Epithelial cell of proximal tubule (primary cell): ENCODE data around the gene FHAD1. TPM values are rescaled to one million over a fixed set of nuclear protein-coding genes. Genes with fewer than 3 reads are reported as not detected.
"Not testable (repeated sequence)": the region's sequence is repeated elsewhere in the genome, so short reads cannot be mapped to it uniquely, and the experiment has no call there.

Experiments used
- DNase-seq: peaks from one replicate; pipeline ENCODE4 v3.0.0-alpha.2; 2011; ENCODE audit warnings: low read depth
- H3K4me3 ChIP-seq: 2 replicates; pipeline ENCODE4 v1.5.1; 2011; ENCODE audit warnings: low read depth, mild to moderate bottlenecking, low read length
- total RNA-seq: library from RNA; depleted of rRNA; stranded (reverse); fragments of >200 nt; gene quantifications from 2 replicates; pipeline ENCODE4 v1.2.3, GENCODE V29; 2015
- TF ChIP-seq, protein P1 (sequence below): conservative IDR thresholded peaks from 2 replicates; pipeline ENCODE4 v1.5.1; 2012; ENCODE audit warnings: low read depth, mild to moderate bottlenecking, low read length

Gene FHAD1
- total RNA-seq, 1 donor from 2014 or later = 0.35 TPM

DNA sequence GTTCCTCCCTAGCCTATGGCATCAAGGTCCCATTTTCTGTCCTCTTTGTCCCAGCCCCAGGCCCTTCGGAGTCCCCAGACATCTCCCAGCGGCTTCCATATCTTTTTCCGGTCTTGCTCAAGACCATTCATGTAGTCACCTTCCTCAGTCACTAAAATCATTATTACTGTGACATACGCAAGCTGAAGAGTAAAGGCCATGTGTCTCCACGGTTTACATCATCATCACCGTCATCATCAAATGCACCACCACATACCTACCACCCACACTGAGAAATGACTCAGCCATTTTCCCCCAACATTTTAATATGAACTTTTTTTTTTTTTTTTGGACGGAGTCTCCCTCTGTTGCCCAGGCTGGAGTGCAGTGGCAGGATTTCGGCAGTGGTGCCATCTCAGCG lies 43.4 kb downstream of the FHAD1 start:
- no peak overlapping the region for H3K4me3 ChIP-seq
- TF ChIP-seq, protein P1, sequence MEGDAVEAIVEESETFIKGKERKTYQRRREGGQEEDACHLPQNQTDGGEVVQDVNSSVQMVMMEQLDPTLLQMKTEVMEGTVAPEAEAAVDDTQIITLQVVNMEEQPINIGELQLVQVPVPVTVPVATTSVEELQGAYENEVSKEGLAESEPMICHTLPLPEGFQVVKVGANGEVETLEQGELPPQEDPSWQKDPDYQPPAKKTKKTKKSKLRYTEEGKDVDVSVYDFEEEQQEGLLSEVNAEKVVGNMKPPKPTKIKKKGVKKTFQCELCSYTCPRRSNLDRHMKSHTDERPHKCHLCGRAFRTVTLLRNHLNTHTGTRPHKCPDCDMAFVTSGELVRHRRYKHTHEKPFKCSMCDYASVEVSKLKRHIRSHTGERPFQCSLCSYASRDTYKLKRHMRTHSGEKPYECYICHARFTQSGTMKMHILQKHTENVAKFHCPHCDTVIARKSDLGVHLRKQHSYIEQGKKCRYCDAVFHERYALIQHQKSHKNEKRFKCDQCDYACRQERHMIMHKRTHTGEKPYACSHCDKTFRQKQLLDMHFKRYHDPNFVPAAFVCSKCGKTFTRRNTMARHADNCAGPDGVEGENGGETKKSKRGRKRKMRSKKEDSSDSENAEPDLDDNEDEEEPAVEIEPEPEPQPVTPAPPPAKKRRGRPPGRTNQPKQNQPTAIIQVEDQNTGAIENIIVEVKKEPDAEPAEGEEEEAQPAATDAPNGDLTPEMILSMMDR = no peak
- no peak for DNase-seq

GRCh38 chr1:15295696-15296095 lies 48.7 kb downstream of the FHAD1 start:
- H3K4me3 ChIP-seq = no peak overlapping the region
- no peak for DNase-seq
- TF ChIP-seq, protein P1 = no peak

DNA sequence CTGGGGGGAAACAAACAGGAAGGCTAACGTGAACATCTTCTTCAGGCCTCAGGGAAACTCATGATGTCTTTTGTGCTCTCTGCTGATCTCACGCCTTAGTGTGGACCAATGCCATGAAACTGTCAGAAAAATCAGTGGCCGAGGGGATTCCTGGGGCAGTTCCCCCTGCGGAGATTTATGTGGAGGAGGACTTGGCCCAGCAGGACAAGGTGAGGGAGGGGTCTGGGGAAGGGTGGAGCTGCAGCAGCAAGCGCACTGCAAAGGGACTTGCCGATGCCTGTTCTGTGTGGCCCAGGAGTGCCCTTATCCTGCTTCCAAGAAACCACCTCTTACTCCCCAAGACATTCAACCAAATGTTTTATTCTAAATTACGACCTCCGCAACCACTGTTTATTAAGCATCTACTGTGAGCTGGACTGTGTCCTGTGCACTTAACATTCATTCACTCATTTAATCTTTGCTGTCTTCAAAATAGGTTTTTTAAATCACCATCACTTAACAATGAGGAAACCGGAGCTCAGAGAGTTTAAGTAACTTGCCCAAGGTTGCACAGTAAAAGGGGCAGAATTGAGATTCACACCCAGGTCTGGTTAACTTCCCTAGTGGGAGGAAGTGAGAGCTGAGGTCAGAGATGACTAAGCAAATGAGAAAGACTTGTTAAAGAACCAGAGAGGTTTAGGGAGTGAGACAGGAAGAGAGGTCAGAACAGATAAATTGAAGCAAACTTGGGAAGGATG lies 49.7 kb downstream of the FHAD1 start:
- TF ChIP-seq, protein P1 = no peak
- DNase-seq = no peak
- H3K4me3 ChIP-seq = no peak overlapping the region

GRCh38 chr1:15297975-15298374 lies 51.0 kb downstream of the FHAD1 start:
- not testable (repeated sequence) for DNase-seq, H3K4me3 ChIP-seq

DNA sequence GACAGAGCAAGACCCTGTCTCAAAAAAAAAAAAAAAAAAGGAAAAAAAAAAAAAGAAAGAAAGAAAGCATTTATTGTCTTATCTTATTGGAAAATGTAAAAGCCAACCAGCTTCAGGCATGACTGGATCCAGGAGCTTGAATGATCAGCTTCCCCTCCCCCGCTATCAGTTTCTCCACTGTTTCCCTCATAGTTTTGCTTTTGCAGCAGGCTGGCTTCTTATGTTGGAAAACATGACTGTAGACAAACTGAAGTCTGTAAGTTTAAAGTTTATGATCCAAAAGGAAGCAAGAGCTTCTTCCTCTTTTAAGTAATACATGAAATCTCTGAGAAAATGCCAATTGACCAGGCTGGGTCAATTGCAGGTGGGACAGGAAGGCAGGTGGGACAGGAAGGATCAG lies 52.2 kb downstream of the FHAD1 start:
- no peak overlapping the region for H3K4me3 ChIP-seq
- no peak for DNase-seq
- TF ChIP-seq, protein P1 = no peak

GRCh38 chr1:15299806-15300205 lies 52.8 kb downstream of the FHAD1 start:
- TF ChIP-seq, protein P1 = no peak
- DNase-seq = no peak
- H3K4me3 ChIP-seq = no peak overlapping the region

- no peak for DNase-seq
- TF ChIP-seq, protein P1 = no peak
- H3K4me3 ChIP-seq = no peak overlapping the region
These were observed 56.9 kb downstream of the FHAD1 start for GRCh38 chr1:15303935-15304334.
